GM19452 (cell line): Measurements from ENCODE around the gene PTPRG.

Experiments used
- ATAC-seq: cut with Tn5 transposase; IDR thresholded peaks from one replicate; pipeline ENCODE4 v1.9.1; 2021; ENCODE audit not compliant: unreplicated experiment

PTPRG gene

GRCh38 chr3:61914276-61914675 lies 352.9 kb downstream of the PTPRG start:
- ATAC-seq: no peak

- ATAC-seq: no peak
These were observed 353.9 kb downstream of the PTPRG start for GRCh38 chr3:61915296-61915695.

GRCh38 chr3:61919371-61919770 lies 358.0 kb downstream of the PTPRG start:
- no peak for ATAC-seq

GRCh38 chr3:61922118-61922517 lies 360.7 kb downstream of the PTPRG start:
- ATAC-seq: no peak

GRCh38 chr3:61924090-61924735 lies 362.8 kb downstream of the PTPRG start:
- no peak for ATAC-seq

GRCh38 chr3:61924991-61925390 lies 363.6 kb downstream of the PTPRG start:
- ATAC-seq: no peak

GRCh38 chr3:61925721-61926120 lies 364.4 kb downstream of the PTPRG start:
- no peak for ATAC-seq

GRCh38 chr3:61926923-61927322 lies 365.6 kb downstream of the PTPRG start:
- no peak for ATAC-seq

- no peak for ATAC-seq
These were observed 366.0 kb downstream of the PTPRG start for GRCh38 chr3:61927332-61927731.

- ATAC-seq: no peak
These were observed 366.7 kb downstream of the PTPRG start for GRCh38 chr3:61928039-61928438.

GRCh38 chr3:61928776-61929314 lies 367.5 kb downstream of the PTPRG start:
- no peak for ATAC-seq

- no peak for ATAC-seq
These were observed 368.2 kb downstream of the PTPRG start for GRCh38 chr3:61929617-61930016.

GRCh38 chr3:61932499-61932898 lies 371.1 kb downstream of the PTPRG start:
- no peak for ATAC-seq

- no peak for ATAC-seq
These were observed 372.6 kb downstream of the PTPRG start for GRCh38 chr3:61933798-61934504.

GRCh38 chr3:61934505-61934871 lies 373.1 kb downstream of the PTPRG start:
- no peak for ATAC-seq

- ATAC-seq: no peak
These were observed 374.4 kb downstream of the PTPRG start for GRCh38 chr3:61935814-61936213.

- ATAC-seq: no peak
These were observed 375.1 kb downstream of the PTPRG start for GRCh38 chr3:61936344-61936937.

- no peak for ATAC-seq
These were observed 376.1 kb downstream of the PTPRG start for GRCh38 chr3:61937477-61937876.

- no peak for ATAC-seq
These were observed 377.6 kb downstream of the PTPRG start for GRCh38 chr3:61938878-61939549.

- no peak for ATAC-seq
These were observed 378.9 kb downstream of the PTPRG start for GRCh38 chr3:61940236-61940635.

GRCh38 chr3:61943975-61944374 lies 382.6 kb downstream of the PTPRG start:
- no peak for ATAC-seq

- ATAC-seq: no peak
These were observed 383.4 kb downstream of the PTPRG start for GRCh38 chr3:61944726-61945125.
